Measurements from ENCODE around the gene NOTO.
"Not testable (repeated sequence)": the region's sequence is repeated elsewhere in the genome, so short reads cannot be mapped to it uniquely, and the experiment has no call there.

The NOTO gene, protein sequence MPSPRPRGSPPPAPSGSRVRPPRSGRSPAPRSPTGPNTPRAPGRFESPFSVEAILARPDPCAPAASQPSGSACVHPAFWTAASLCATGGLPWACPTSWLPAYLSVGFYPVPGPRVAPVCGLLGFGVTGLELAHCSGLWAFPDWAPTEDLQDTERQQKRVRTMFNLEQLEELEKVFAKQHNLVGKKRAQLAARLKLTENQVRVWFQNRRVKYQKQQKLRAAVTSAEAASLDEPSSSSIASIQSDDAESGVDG

DNA sequence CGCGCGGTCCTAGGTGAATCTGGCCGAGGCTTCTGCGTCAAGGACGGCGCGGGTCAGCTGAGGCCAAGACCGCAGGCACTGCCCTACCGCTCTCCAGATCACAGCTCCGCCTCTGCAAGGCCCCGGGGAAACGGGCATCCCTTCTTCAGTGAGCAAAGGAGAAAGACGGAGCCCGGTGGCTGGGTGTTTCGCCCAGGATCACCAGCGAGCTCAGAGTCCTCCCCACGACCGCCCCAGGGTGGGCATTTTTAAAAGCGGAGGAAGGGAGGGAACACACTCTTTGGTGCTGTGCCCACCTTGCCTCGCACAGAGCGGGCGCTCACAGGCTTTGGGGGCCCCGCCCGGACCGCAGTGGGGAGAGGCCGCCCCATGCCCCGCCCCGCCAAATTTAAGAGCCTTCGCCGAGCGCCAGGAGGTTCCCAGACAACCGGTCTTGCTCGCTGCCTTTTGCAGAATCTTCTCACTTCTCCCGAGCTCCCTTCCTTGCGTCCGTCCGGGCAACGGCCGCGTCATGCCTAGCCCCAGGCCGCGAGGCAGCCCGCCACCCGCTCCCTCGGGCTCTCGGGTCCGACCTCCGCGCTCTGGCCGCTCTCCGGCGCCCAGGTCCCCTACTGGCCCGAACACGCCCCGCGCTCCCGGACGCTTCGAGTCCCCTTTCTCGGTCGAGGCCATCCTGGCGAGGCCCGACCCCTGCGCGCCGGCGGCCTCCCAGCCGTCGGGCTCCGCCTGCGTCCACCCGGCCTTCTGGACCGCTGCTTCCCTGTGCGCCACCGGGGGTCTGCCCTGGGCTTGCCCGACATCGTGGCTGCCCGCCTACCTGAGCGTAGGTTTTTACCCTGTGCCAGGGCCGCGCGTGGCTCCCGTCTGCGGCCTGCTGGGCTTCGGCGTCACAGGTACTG lies at the start of gene NOTO:
Gene NOTO (plus strand): TSS at position 419 of the 899 bp plus-strand sequence. CDS start 93 bp downstream, at position 512.
- DNase-seq (ENCODE audit: low spot score), result no peak

DNA sequence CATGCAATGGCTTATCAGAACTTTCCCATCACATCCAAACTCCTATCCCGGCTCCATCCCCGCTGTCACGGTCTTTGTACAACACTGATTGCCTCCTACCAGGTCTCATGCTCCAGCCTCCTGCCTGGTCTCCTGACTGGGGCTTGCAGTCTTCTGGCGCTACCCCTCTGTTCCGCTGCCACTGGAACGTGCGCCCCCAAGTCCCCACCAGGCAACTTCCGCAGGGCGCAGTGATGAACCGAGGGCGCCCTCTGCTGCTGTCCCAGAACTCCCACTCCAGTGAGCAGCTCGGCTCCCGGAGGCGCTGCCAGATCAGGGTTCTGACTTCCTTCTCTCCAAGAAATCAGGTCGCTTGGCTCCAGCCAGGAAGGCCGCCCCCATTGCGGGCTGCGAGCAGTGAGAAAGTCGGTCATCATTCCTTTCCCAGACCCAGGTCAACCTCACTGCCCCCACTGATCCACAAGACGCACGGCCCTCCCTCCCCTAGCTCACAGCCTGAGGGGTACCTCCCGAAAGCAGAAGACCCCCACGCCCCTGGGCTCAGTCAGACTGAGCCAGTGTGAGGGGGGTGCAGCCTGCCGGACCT lies 45.7 kb upstream of the NOTO start:
- no peak for DNase-seq (ENCODE audit: low spot score)

DNA sequence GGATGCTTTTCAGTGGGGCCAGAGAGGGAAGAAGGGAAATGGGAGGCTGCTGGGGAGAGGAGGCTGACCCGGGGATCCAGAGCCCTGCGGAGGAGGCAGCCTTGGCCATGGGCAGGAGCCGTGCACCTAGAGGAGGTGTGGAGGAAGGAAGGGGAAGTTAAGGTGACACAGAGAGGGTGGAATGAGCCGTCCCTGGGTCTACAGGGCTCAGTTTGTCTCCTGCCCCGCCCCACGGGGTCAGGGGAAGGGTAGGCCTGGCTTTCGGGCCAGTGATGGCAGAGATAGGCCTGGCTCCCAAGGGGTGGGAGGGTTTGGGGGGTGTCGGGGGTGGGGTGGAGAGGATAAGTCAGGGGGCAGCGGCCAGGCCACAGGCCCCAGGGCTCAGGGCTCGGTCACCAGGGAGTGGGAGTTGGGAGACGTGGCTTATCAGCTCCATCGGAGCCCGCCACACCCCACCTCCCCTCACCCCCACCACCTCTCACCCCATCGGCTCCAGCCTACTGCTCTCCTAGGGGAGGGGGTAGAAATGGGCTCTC lies 39.5 kb upstream of the NOTO start:
- no peak for DNase-seq (ENCODE audit: low spot score)

DNA sequence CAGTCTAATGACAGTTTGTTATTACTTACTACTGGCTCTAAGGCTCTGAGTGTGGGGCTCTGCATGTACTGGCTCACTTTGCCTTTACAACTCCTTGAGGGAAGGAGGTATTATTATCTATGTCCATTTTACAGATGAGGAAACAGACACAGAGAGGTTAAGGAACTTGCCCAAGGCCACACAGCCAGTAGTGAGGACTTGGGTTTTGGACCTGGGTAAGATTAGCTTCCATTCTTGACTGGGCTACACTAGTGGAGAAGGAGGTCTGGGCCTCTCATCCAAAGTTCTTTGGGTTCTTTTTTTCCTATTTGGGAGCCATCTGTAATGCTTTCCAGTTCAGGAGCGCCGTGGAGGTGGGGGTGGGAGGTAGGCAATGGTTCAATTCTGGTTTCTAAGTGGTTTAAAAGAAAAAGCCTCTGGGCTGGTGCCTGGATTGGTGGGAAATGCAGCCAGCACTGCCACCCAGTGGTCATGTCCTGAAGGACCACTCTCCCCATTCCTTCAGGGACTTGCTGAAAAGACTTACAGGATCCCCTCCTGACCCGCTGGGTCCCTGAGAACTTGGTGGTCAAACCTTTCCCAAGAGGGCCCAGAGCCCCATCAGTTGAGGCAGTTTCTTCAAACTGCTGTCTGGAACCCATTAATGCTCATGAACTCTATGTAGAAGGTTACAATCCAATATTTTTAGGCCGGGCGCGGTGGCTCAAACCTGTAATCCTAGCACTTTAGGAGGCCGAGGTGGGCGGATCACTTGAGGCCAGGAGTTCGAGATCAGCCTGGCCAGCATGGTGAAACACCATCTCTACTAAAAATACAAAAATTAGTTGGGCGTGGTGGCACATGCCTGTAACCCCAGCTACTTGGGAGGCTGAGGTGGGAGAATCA lies 38.6 kb upstream of the NOTO start:
- peak; percentile 73 for DNase-seq (ENCODE audit: low spot score)

DNA sequence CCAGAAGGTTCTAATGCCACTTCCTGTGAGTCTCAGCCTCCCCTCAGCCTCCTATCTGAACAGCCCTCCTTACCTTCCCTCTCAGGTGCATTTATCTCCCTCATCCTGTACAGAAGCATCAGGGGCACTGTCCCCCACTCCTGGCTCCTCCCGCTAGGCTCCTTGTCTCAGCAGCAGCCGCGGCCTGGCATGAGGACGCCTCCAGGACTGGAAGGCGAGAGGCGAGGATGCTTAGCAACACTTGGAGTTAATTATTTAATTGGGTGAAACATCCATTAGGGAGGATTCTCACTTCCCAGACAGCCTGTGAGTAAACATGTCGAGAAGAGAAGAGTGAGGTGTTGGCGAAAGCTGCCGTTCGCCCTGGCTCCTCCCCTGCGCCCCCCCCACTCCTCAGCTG lies 36.4 kb upstream of the NOTO start:
- not testable (repeated sequence) for DNase-seq (ENCODE audit: low spot score)

DNA sequence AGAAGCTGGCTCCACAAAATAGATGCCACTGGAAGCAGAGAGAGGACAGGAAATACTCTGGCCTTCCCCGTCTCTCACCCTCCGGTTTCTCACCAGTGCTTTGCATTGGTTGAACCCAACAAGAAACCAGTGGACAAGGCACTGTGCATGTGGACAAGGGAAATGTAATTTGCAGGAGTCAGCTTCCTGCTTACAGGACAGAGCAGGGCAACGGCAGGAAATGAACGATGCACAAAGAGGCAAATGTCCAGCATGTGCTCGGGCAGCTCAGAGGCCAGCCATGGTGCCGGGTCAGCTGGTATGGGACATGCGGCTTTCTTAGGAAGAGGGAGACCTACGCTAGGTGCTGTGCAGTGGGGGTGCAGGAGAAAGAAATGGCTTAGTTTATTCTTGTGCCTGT lies 35.6 kb upstream of the NOTO start:
- not testable (repeated sequence) for DNase-seq (ENCODE audit: low spot score)

DNA sequence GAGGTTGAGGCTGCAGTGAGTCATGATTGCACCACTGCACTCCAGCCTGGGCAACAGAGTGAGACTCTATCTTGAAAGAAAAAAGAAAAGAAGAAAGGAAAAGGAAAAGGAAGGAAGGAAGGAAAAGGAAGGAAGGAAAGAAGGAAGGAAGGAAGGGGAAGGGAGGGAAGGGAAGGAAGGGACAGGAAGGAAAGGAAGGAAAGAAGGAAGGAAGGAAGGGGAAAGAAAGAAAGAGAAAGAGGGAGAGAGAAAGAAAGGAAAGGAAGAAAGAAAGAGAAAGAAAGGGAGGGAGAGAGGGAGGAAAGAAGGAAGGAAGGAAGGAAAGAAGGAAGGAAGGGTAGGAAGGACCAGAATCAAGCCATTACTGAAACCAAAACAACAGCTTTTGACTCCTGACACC lies 34.0 kb upstream of the NOTO start:
- not testable (repeated sequence) for DNase-seq (ENCODE audit: low spot score)

DNA sequence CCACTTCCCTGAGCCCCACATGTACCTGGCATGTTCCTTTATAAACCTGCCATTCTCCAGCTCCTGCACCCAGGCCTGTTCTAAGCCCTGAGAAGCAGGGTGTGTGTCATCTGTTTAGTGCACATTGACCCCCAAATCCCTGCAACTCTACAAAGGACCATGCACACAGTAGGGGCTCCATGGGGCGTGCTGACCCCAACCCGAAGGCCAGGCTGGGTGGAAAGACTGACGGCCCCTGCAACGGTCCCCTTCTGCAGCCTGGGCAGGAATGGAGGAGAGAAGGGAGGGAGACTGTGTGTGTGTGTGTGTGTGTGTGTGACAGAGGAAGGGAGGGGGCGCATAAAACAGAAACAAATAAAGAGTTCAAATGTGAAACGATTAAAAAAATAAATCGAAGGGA lies 32.0 kb upstream of the NOTO start:
- not testable (repeated sequence) for DNase-seq (ENCODE audit: low spot score)

DNA sequence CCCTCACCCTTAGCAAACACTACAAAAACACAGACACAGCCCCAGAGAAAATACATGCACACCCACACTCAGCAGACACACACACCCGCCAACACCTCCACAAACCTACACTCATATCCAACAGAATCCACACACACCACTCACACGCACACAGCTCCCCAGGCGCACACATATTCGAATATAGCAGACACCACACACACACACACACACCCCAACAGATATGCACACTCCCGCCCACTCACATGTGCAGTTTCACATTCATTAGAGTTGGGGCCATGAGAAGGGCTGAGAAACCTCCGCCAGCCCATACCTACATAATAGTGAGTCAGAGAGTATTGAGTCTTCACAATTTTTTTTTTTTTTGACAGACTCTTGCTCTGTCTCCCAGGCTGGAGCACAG lies 29.4 kb upstream of the NOTO start:
- peak; percentile 13 for DNase-seq (ENCODE audit: low spot score)

DNA sequence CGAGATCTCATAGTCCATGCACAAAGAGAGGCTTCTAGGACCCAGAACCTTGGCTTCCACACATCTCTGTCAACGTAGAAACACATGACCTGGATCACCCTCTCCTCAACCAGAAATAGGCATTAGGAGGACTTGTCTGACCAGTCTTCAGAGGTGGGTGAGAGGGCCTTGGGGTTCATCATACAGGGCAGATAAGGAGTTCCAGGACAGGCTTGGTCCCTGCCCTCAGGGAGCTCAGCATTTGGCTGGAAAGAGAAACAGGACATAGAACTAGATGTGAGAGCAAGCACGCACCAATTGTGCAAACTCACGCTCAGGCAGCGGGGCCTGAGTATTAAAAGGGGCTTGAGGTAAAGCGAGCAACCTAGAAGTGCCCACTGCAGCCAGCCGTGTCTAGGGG lies 28.6 kb upstream of the NOTO start:
- DNase-seq (ENCODE audit: low spot score), result no peak

DNA sequence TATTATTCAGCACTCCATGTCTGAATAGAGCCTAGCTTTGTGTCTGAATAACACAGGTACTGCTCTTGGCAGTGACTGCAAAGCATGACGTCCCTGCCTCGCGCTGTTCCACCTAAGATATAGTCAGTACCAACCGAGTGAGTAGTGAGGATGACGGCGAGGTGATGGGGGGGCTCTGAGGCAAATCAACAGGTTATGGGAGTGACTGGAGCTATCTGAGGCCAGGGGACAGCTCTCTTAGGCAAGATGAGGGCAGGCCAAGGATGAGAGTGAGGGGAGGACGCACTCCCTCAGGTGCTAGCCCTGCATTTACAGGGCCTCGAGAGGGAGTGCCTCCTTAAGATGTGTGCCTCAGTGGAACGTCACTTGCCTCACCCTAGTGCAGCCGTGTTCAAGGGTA lies 28.1 kb upstream of the NOTO start:
- no peak for DNase-seq (ENCODE audit: low spot score)

DNA sequence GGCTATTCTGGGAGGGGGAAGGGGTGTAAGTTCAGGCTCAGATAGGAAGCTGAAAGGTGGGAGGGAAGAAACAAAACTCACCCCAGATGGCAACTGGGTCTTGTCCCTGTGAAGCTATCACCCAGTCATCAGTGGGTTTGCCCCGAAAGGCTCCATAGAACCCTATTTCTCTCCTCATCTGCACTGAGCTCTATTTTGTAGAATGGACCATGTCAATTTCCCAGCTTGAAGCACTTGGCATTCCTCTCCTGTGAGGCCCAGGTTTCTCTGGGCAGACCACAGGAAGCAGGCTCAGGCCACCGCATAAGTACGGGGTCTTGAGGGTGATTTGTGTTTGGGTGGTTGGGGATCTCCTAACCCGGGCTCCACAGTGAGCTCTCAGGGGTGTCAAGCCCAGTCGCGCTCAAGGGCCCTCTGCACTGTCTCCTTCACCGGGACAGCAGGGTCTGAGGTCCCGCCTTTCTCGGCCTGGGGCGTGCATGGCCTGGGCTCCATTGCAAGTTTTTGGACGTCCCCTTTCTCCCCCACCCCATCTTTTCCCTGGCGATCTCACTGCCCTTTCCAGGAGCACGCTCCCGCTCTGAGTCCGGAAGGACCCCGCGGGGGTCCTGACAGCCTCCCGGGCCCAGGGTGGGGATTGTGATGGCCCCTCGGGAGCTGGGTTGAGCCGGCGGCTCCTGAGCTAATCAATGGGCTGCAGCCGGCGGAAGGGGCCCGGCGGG lies 27.3 kb upstream of the NOTO start:
- DNase-seq (ENCODE audit: low spot score), result no peak

DNA sequence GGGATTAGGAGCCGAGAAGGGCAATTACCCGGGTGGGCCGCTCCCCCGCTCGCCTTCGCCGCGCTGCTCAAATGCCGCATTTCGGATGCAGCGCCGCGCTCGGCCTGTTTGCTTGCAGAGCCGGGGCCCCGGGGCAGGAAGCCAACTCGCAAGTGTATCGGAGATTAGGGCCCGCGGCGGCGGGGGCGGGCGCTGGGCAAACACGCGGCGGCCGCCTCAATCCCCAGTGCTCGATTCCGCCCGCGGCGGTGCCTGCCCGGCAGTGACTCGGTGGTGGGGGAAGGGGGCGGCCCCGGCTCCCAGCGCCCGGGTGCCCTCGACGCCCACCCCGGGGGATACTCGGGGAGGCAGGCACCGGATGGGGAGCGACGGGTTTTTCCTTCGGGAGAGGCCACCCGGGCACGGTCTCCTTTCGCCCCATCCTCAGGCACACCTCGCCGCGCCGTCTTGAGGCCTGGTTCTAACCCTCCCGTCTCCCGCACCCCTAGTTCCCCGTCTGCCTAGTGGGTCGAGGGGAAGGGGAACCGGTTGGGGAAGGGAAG lies 26.6 kb upstream of the NOTO start:
- DNase-seq (ENCODE audit: low spot score), result no peak

DNA sequence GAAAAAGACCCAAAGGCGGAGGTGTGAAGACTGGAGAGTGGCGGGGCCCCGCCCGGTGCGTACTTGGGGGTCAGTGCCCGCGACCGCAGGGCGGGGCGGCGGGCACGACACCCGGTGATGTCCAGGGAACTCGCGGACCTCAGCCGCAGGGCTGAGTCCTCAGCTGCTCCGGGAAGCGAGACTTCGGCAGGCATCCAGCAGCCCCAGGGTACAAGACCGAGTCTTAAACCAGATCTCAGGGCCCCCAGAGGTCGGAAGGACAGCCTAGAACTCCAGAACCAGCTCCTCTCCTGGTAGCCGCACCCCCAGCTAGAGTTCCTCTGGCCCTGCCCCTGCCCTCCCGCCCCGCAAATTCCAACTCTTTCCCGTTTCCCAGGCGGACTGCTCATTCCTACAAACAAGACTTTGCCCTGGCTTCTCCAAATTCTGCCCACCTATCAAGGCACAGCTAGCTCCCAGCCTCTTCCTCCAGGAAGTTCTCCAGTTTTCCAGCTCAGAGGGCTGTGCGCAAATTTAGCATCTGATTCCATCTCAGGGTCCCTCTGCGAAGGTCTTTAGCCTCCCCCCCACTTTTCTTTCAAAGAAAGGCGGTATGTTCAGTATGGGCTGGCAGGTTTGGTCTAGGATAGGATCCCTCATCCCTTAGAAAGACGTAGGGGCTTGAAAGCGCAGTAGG lies 26.0 kb upstream of the NOTO start:
- no peak for DNase-seq (ENCODE audit: low spot score)

DNA sequence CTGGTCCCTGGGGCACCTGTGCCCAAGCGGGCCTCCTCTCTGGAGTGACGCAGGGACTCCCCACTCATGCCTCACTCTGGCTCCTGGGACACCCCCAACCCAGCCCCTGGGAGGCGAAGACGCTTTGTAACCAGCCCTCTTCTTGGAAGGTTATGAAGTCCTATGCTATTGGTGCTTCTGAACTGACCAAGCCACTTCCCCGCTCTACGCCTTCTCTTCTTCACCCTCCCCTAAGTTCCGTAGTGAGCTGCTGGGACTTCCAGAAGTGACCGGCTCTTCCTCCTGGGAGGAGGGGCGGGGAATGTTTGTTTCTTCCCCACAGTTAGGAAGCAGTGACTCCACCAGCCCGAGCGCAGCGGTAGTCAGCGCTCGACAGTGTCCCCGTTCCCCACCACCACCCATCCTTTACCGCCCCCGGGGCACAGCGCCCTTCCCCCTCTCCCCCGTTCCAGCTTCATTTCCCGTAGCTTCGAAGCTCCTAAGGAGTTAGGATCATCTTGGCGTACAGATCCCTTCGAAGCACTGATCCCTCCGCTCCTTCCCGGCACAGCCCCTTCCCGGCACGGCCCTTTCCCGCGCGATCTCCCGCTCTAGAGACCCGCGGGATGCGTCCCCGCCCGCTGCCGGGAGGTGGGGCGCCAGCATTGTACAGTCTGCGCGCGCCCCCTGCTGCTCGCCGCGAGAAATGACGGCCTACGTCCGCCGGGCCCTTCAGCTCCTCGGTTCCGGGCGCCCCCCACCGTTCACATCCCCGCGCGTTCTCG lies 25.3 kb upstream of the NOTO start:
- DNase-seq (ENCODE audit: low spot score), result peak; percentile 88

DNA sequence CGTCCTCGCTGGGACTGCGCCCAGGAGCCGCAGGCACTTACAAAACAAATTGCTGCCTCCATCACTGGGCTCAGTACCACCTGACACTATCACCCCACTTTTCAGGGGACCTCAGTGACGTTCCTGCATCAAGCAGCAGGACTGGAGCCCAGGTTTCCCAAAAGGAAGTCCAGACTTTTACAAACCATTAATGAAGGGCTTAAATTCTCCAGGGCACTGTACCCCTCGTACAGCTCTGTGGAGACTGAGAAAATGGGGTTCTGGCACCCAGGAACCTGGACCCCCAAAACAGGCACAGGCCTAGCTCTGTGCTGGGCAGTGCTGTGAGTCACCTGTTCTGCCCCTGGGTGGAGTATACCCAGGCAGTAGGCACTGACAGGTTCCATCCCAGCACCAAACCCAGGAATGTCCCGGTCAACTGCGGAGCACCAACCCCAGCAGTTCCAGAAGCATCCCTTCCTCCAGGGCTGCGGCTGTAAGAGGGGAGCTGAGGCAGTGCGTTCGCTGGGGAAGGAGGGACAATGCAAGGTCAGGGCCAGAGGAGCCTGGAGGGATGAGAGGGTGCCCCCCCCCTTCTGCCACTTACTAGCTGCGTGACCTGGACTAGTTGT lies 24.6 kb upstream of the NOTO start:
- no peak for DNase-seq (ENCODE audit: low spot score)

DNA sequence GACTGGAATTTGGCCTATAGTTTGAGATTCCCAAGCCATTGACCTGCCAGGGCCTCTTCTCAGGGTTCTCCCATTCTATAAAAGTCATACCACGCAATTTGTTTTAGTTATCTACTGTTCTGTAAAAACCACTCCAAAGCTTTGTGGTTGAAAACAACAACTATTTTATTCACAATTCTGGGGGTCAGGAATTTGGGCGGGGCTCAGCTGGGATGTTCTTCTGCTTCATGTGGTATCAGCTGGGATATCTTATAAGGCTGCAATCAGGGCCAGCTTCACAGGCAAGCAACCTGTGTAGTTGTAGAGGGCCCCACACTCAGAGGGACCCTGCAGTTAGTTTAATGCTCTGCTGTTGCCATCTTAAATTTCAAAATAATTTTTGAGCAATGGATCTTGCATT lies 16.4 kb upstream of the NOTO start:
- DNase-seq (ENCODE audit: low spot score), result no peak

DNA sequence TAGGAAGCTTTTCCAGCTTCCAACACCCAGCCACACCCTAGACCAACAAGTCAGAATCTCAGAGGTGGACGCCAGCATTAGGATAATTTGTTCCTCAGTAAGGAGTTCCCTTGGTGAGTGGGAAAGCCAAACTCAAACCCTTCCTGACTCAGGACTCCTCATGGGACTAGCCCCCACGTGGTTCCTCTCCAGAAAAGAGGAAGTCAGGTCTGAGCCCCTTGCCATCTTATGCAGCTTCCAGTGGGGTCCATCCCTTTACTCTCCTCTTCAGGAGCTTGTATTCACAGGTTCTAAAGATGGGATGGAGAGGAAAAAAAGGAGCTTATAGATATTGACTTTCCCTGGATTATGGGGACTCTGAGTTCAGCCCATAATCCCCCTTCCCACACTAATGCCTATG lies 14.8 kb upstream of the NOTO start:
- no peak for DNase-seq (ENCODE audit: low spot score)

DNA sequence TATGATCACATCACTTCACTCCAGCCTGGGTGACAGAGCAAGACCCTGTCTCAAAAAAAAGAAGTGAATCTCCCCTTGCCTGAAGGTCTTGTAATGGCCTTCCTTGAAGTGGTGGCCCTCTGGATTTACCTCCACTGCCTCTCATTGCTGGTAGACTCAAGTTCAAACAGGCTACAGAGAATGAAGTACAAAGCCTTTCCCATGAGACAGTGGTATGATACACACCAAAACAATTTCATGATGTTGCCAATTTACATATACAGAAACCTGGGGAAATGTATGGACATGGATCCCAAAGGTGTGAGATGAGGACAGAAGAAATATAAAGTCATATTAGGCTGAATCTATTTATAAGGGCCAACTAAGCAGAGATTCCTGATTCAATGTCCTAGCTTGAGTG lies 4.8 kb upstream of the NOTO start:
- DNase-seq (ENCODE audit: low spot score), result no peak

Measured in RKO (cell line).